ENCODE measurements around the gene WDR36.

DNA sequence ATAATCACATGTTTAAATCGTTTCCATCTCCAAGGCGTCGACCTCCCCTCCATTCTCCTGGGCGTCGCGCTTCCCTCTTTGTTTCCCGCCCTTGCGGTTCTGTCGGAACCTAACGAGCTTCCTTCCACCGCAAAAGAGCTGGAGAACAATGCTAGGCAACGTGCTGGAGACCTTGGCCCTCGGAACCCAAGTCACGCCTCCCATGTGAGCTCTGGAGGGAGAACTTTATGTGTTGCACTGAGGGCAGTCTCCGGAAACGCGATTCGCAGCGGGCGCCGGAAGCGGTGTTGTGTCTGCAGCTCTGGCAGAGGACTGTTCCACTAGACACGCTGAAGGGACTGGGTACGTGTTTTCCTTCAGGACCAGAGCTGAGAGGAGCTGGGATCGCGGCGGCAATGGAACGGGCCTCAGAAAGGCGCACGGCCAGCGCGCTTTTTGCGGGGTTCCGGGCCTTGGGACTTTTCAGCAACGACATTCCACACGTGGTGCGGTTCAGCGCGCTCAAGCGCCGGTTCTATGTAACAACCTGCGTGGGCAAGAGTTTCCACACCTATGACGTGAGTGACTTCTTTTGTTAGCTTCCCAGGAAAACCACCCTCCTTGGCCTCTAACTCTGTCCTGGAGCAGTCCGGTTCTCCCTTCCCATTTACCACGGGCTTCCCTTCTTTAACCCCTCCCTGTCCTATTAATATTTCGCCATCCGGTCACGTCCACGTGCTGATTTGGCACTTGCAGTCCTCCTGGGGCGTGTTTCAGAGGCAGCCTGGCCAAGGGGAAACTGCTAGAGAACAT lies at the start of gene WDR36:
- TF ChIP-seq EZH2 (IDR thresholded peaks at IDR 0.05; ENCODE audit: insufficient read depth, poor library complexity, severe bottlenecking) (no peak), EZH2phosphoT487 (IDR thresholded peaks at IDR 0.05; ENCODE audit: insufficient read depth, low read depth) (no peak)
